ENCODE data around the gene NTM.

The NTM gene

DNA sequence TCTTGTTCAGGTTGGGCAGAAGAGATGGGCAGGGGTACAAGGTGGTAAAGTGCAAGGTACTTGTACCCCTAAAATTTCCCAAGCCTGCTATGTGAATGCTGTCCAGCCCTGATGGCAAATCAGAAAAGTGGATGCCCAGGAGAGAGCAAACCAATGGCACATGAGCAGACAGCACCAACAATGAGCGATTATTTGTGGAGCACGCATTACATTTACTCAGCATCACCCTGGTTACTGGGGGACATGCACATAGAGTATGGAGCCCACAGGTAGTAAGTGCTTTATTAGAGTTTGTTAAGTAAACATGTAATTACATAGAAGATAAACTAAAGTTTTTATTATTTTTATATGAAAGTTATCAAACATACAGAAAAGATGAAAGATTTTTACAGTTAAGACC is 165.7 kb downstream of the NTM start:
- ChIA-PET POLR2A (no interaction called here), CTCF (no interaction called here)
- TF ChIP-seq ZNF350 (tag by site-specific recombination; IDR thresholded peaks at IDR 0.05) = no peak
- no peak for TF ChIP-seq ZNF138 (tag by site-specific recombination; IDR thresholded peaks at IDR 0.05; ENCODE audit: borderline replicate concordance)
- no peak for TF ChIP-seq ZNF37A (tag by site-specific recombination; IDR thresholded peaks at IDR 0.05)
- no peak for TF ChIP-seq ZNF335 (tag by site-specific recombination; conservative IDR thresholded peaks at IDR 0.05)
- TF ChIP-seq, protein P1, sequence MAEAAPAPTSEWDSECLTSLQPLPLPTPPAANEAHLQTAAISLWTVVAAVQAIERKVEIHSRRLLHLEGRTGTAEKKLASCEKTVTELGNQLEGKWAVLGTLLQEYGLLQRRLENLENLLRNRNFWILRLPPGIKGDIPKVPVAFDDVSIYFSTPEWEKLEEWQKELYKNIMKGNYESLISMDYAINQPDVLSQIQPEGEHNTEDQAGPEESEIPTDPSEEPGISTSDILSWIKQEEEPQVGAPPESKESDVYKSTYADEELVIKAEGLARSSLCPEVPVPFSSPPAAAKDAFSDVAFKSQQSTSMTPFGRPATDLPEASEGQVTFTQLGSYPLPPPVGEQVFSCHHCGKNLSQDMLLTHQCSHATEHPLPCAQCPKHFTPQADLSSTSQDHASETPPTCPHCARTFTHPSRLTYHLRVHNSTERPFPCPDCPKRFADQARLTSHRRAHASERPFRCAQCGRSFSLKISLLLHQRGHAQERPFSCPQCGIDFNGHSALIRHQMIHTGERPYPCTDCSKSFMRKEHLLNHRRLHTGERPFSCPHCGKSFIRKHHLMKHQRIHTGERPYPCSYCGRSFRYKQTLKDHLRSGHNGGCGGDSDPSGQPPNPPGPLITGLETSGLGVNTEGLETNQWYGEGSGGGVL (tag by site-specific recombination; IDR thresholded peaks at IDR 0.05) = no peak
- Histone ChIP-seq H3K36me3 (ENCODE audit: control insufficient read depth in 2 of 2, insufficient read depth in 1 of 2, low read length in 2 of 2) (no peaks in the 10 kb centered on the region), H3K9me3 (ENCODE audit: control insufficient read depth, insufficient read depth, low read depth, low read length) (no peaks in the 10 kb centered on the region), H3K27ac (ENCODE audit: extremely low read depth, low read depth, low read length) (no peak overlapping the region), H3K4me3 (ENCODE audit: low read depth, low read length) (no peak overlapping the region), H3K4me1 (ENCODE audit: control insufficient read depth, insufficient read depth, low read length) (no peaks in the 10 kb centered on the region)

DNA sequence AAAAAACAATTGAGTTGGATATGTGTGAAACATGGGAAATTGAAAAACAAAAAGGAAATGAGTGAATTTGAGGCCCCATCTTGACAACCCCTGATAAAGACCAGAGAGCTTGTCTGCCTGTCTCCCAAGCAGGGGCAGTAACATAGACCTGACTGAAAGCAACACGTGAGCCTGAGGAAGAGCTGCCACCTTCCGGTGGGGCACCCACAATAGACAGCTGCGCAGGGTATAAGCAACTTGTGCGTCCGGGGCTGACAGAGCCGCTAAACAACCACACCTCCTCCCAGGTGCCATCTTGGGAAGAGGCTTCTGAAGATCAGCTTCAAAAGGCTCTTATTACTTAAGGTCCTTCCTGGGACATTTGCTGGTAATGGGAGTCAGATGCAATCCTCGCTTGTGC is 166.8 kb downstream of the NTM start:
- Histone ChIP-seq H3K9me3 (ENCODE audit: control insufficient read depth, insufficient read depth, low read depth, low read length) (no peaks in the 10 kb centered on the region), H3K36me3 (ENCODE audit: control insufficient read depth in 2 of 2, insufficient read depth in 1 of 2, low read length in 2 of 2) (no peaks in the 10 kb centered on the region), H3K4me3 (ENCODE audit: low read depth, low read length) (no peak overlapping the region), H3K4me1 (ENCODE audit: control insufficient read depth, insufficient read depth, low read length) (no peaks in the 10 kb centered on the region), H3K27ac (ENCODE audit: extremely low read depth, low read depth, low read length) (no peak overlapping the region)
- ChIA-PET CTCF (interaction anchor here (0.6 kb wide), 2 partner anchors 11 to 28 kb away, joined by 3 to 4 read pairs; no protein-coding TSS in a partner anchor), POLR2A (no interaction called here)
- TF ChIP-seq ZNF791 (tag by site-specific recombination; IDR thresholded peaks at IDR 0.05) = no peak
- TF ChIP-seq ZNF10 (tag by site-specific recombination; IDR thresholded peaks at IDR 0.05) = no peak
- TF ChIP-seq ZEB2 (tag by site-specific recombination; IDR thresholded peaks at IDR 0.05) = no peak
- TF ChIP-seq, protein P2, sequence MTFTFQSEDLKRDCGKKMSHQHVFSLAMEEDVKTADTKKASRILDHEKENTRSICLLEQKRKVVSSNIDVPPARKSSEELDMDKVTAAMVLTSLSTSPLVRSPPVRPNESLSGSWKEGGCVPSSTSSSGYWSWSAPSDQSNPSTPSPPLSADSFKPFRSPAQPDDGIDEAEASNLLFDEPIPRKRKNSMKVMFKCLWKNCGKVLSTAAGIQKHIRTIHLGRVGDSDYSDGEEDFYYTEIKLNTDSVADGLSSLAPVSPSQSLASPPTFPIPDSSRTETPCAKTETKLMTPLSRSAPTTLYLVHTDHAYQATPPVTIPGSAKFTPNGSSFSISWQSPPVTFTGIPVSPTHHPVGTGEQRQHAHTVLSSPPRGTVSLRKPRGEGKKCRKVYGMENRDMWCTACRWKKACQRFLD (tag by site-specific recombination; IDR thresholded peaks at IDR 0.05) = no peak
- TF ChIP-seq, protein P3, sequence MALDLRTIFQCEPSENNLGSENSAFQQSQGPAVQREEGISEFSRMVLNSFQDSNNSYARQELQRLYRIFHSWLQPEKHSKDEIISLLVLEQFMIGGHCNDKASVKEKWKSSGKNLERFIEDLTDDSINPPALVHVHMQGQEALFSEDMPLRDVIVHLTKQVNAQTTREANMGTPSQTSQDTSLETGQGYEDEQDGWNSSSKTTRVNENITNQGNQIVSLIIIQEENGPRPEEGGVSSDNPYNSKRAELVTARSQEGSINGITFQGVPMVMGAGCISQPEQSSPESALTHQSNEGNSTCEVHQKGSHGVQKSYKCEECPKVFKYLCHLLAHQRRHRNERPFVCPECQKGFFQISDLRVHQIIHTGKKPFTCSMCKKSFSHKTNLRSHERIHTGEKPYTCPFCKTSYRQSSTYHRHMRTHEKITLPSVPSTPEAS (tag by site-specific recombination; IDR thresholded peaks at IDR 0.05) = no peak
- TF ChIP-seq, protein P4, sequence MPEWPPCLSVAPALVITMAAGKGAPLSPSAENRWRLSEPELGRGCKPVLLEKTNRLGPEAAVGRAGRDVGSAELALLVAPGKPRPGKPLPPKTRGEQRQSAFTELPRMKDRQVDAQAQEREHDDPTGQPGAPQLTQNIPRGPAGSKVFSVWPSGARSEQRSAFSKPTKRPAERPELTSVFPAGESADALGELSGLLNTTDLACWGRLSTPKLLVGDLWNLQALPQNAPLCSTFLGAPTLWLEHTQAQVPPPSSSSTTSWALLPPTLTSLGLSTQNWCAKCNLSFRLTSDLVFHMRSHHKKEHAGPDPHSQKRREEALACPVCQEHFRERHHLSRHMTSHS (tag by site-specific recombination; IDR thresholded peaks at IDR 0.05) = no peak
- no peak for TF ChIP-seq ZNF404 (tag by site-specific recombination; IDR thresholded peaks at IDR 0.05)
- no peak for TF ChIP-seq ZNF248 (tag by site-specific recombination; IDR thresholded peaks at IDR 0.05)
- no peak for TF ChIP-seq KLF7 (tag by site-specific recombination; IDR thresholded peaks at IDR 0.05; ENCODE audit: borderline replicate concordance)
- TF ChIP-seq ZNF621 (tag by site-specific recombination; IDR thresholded peaks at IDR 0.05) = no peak
- no peak for TF ChIP-seq SETDB1 (IDR thresholded peaks at IDR 0.05; ENCODE audit: insufficient read length, low read length)
- no peak for TF ChIP-seq OVOL3 (tag by site-specific recombination; IDR thresholded peaks at IDR 0.05)
- no peak for TF ChIP-seq ZNF514 (tag by site-specific recombination; IDR thresholded peaks at IDR 0.05)
- no peak for TF ChIP-seq BCL11A (tag by site-specific recombination; IDR thresholded peaks at IDR 0.05; ENCODE audit: low read depth)
- no peak for TF ChIP-seq ZNF426 (tag by site-specific recombination; IDR thresholded peaks at IDR 0.05)

Measured in HEK293 (cell line).